ENCODE results near the gene MMAB.
A peak's percentile ranks its signal among the peaks of the same experiment; 100 is the strongest.

MMAB gene

GRCh38 chr12:109573029-109573913, at the start of gene MMAB, which contains the start of gene MVK:
Gene MMAB, minus strand, starts transcription at chr12:109573504. Its CDS starts 24 bp downstream, at chr12:109573480.
Gene MVK, plus strand, starts transcription at chr12:109573794. Its CDS starts 1,029 bp downstream, at chr12:109574823.
- FAIRE-seq: peak; percentile 52
- DNase-seq (ENCODE audit: low spot score): peak; percentile 95

DNA sequence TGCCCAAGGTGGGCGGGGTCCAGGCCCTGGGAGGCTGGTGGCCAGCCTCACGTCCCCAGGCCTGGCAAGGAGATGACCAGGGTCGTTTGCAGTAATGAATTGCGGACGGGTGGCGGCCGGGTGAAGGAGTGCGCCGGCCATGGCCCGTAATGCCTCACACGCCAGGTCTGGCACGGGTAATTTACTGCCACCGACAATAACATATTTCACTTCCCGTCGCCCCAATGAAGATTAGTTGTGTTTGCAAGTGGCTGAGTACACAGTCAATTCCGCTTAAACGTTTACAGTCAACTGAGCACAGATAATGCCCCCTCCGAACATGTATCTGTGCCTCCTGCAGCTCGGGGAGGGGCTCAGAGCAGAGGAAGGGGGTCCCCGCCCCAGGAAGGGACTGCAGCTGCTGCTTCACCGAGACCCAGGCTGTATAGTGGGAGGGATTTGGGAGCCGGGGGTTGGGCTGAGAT, 48.6 kb upstream of the MMAB start:
- DNase-seq (ENCODE audit: low spot score) (no peak), FAIRE-seq (no peak)

DNA sequence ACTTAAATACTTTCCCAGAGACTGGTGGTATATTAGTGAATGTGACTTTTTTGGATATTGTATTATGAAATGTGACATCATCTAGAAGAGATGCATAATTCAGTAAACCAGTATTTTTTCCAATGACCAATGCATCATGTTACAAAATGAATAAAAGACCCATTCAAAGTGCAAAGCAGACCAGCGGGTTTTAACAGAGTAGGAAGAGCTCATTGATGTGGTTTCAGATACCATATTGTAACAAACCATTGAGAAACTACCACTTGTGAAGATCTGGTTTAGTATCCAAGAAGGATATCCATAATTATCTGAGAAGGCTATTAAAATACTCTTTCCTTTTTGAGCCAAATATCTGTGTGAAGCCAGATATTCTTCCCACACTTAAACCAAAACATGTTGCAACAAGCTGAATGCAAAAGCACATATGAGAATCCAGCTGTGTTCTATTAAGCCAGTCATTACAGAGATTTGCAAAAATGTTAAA, 47.9 kb upstream of the MMAB start:
- no peak for FAIRE-seq
- no peak for DNase-seq (ENCODE audit: low spot score)

GRCh38 chr12:109619002-109619604, 45.8 kb upstream of the MMAB start:
- DNase-seq (ENCODE audit: low spot score) (no peak), FAIRE-seq (no peak)

DNA sequence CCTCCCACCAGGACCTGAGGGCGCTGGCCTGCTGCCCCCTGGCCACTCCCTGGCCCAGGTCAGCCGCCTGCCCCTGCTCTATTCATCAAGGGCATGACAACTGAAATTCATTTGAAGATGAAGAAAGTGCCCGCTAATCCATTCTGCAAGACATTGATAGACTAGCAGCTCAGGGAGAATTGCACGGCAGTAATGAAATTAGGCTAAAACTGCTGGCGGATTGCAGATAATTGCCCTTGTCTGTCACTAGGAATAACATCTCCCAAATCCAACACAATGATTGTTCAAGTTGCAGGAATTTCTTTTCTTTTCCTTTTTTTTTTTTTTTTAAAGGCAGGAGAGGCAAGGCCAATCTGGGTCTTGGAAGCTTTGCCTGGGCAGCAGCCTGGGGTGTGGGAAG, 44.8 kb upstream of the MMAB start:
- FAIRE-seq (no peak), DNase-seq (ENCODE audit: low spot score) (no peak)

DNA sequence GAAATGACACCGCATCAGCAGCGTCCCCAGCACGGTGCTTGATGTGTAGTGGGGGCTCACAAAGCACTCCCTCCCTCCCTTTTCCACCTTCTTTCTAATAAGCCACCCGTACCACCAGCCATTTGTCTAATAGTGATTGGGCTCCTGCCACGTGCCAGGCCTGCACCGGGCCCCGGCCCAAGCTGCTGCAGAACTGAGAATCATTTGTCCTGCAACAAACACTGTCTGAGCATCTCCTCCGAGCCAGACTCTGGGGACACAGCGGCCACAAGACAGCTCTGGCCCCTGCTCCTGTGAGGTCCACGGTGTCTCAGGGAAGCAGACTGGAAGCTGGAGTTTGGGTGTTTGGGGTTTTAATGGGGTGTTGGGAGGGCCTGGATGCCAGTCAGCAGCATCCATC, 44.2 kb upstream of the MMAB start:
- DNase-seq (ENCODE audit: low spot score) (no peak), FAIRE-seq (no peak)

DNA sequence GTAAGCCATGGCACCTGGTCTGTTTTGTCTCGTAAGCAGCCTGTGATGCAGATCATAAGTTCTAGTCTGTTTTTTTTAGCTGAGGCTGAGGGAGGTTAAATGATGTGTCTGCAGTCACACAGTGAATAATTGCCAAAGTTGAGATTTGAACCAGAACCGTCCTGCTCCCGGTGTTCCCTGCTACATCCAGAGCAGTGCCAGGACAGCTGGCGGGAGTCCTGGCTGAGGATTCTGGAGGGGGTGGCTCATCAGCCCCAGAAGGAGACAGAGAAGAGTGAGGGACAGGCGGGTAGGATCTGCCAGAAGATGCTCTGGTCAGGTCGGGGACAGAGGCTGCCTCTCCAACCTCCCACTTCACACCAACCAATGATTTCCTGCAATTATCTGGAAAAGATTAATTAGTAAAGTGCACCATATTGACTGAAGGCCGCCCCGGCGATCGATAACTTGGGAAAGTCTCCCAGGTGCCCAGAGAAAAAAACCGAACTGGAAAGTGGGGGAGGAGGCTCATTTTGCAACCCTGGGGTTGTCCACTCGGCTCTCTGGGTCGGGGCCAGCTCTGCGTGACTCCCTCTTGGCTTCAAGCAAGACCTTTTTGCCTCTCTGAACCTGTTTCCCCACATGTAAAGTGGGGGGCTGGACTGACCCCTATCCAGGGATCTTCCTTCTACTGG, 42.4 kb upstream of the MMAB start:
- FAIRE-seq (no peak), DNase-seq (ENCODE audit: low spot score) (no peak)

DNA sequence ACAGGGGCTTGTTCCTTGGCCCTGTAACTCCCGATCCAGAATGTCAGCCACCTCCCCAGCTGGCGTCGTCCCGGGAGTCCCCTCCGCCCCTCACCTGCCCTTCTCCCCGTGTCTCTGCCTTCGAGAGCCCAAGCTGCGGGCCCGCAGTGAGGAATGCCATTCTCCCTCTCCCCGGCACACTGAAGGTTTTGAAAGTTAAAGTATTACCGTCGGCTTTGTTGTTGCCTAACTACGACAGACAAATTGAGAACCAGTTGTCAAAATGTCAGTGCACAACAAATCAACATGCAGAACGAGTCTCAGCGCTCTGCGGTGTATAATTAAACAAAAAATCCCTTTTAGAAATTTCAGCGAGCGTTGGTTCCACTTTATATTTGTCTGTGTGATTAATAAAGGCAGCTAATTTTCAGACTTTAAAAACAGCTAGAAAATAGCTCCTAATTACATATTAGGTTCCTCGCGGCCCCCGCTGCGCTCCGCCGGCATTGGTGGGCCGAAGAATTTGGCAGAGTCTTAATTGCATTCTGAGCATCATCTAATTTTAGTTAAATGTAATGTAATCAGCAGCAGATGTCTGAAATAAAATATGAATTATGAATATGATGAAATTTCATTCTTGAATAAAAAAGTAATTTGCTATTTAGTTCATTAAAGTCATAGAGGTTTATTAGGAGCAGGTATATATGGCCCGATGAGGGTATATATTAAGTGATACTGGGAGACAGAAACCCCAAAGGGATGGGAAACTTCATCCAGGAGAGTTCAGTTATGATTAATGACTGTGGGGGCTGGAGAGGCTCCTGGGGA, 40.5 kb upstream of the MMAB start:
- FAIRE-seq: no peak

GRCh38 chr12:109612975-109613502, 39.7 kb upstream of the MMAB start:
- FAIRE-seq: no peak
- DNase-seq (ENCODE audit: low spot score): peak; percentile 25

More for the DNA sequence above, 40.5 kb upstream of the MMAB start:
- DNase-seq (ENCODE audit: low spot score): no peak

DNA sequence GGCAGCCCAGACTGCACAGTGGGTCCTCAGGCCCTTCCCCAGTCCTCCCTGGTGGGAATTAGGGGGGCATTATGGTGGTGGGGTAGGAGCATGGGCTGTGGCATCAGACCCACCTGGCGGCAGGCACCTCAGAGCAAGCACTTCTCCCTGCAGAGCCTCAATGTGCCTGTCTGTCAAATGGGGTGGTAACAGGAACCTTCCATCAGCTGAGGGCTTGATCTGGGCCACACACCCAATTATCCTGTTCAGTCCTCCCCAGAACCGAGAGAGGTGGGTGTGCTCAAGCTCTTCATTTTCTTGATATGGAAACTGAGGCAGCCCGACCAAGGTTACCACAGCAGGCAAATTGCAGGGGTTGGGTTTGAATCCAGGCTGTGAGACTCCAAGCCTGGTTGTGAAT, 38.7 kb upstream of the MMAB start:
- FAIRE-seq: no peak

DNA sequence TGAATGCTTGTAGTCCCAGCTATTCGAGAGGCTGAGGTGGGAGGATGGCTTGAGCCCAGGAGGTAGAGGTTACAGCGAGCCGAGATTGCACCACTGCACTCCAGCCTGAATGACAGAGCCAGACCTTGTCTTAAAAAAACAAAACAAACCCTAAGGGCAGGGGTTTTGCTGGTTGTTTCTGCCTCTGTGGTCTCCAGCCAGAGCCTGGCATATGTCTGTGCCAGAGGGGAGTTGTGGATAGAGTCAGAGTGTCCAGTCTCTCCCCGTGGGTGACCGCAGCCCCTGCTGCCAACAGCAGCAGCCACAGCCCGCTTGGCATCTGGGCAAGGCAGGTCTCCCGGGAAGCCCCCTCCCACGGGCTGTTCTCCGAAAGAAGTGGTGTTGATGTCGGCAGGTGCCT, 37.9 kb upstream of the MMAB start:
- FAIRE-seq (no peak), DNase-seq (ENCODE audit: low spot score) (no peak)

More for the DNA sequence above, 38.7 kb upstream of the MMAB start:
- DNase-seq (ENCODE audit: low spot score): no peak

DNA sequence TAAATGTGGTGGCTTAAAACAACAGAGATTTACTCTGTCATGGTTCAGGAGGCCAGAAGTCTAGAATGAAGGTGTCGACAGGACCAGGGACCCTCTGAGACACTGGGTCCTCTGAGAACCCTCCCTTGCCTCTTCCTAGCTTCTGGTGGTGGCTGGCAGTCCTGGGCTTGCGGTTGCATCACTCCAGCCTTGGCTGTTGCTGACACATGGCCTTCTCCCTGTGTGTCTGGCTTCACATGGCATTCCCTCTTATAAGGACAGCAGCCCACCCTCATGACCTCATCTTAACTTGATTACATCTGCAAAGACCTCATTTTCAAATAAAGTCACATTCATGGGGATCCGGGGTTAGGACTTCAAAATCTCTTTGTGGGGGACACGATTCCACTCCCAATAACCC, 37.2 kb upstream of the MMAB start:
- FAIRE-seq (no peak), DNase-seq (ENCODE audit: low spot score) (no peak)

DNA sequence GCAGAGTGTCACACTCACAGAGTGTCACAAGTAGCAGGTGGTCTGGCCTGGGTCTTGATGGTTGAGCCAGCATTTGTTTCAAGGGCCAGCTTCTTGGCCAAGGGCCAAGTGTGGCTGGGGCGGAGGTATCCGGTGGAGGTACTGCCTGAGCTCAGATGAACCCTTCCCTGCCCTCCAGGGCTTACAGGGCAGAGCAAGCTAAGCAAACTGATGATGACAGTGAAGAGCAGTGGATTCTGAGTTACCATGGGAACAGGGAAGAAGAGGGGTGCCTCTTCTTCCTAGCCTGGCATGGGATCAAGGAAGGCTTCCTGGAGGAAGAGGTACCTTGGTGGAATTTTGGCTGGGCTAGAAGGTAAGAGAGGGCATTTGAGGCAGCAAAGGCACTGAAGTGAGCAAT, 36.0 kb upstream of the MMAB start:
- no peak for FAIRE-seq
- no peak for DNase-seq (ENCODE audit: low spot score)

DNA sequence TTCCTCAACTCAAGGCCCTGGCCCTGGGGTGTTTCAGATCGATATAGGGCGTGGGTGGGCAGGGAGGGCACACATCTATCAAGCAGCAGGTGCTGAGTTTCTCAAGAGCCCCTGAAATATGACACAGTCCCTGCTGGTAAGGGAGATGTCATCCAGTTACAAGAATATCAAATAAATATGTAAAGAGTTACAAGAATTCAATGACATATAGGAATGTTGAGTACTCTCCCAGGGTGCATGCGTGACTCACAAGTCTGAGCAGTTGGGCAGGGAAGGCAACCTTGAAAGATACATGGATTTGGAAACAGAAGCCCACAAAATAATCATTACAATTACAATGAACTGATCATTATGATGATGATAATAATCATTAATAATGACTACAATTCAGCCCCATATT, 35.5 kb upstream of the MMAB start:
- DNase-seq (ENCODE audit: low spot score): no peak
- FAIRE-seq: no peak

DNA sequence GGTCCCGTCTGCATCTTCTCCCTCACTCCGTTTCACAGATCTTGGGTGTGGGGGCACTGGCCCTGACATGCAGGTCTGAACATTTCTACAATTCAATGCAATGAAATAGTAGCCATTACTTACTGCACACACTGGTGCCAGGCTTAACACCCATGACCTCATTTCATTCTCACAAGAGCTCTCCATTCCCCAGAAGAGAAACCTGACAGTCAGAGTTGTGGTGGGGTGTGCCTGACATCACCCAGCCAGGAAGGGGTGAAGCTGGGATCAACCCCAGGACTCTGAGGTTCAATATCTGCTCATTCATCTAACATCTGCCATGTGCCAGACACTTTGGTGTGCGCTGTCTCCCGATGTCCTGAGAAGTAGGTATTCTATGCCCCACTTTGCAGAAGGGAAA, 35.0 kb upstream of the MMAB start:
- FAIRE-seq (no peak), DNase-seq (ENCODE audit: low spot score) (no peak)

DNA sequence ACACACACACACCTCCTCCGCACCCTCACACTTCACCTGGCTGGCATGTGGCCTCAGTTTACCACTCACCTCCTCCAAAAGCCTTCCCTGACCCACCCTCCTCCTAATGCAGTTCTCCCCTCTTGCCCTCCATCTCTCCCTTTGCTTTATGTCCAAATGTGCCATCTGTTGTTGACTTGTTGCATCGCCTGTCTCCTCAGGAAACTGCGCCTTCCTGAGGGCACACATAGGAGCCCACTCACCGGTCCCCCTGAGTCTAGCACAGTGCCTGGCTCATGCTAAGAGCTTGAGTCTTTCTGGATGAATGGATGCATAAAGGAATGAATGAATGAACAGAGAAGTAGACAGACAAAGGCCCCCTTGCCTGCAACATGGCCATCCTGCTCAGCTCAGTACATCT, 34.3 kb upstream of the MMAB start:
- FAIRE-seq: no peak

DNA sequence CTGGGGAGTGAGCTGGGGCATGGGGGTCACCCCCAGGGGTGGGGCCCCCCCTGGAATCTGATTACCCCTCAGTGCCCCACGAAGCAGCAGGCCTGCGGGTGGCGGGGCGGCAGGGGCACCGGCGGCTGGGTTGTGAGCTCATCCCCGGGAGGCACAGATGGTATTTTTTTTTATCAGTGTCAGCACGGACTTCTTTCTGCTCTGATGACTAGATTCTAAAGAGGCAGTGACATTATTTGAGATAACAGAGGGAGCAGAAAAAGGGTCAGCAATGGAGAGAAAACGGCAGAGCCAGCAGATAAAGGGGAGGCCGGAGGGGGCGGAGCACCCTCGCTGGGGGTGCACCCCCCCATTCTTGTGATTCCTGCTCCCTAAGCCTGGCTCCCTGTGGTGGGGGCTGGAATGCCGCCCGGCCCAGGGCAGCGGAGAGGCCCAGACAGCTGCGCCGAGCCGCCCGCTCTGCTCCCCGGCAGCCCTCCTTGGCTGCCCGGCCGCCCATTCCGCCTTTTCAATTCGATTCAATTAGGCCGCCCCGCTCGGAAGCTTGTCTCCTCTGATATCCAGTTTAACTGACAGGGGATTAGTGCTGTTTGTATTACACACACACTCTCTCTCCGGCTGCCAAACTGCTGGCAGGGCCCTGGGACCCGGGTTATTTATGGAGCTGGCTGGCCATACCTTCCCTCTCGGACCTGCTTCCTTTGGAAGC, 33.2 kb upstream of the MMAB start:
- FAIRE-seq: no peak
- DNase-seq (ENCODE audit: low spot score): no peak

More for the DNA sequence above, 34.3 kb upstream of the MMAB start:
- no peak for DNase-seq (ENCODE audit: low spot score)

- DNase-seq (ENCODE audit: low spot score) (no peak), FAIRE-seq (no peak)
Observed at GRCh38 chr12:109605599-109606228, 32.4 kb upstream of the MMAB start.

DNA sequence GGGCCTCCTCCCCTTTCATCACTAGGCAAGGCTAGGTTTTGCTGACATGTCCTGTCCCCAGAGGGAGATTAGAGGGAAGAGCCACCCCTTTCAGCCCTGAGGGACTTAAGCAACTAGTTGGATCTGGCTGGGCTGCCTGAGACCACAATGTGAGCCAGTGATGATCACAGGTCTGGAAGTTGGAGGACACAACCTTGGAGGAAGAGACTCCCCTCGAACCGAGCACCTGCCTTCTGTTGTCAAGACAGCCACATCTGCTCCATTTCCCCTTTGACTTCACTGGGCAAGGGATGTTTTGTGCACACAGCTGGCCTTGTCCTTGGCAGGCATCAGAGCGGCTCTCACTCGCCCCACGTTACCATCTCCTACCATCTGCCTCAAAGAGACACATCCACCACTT, 31.7 kb upstream of the MMAB start:
- FAIRE-seq: no peak
- DNase-seq (ENCODE audit: low spot score): no peak

DNA sequence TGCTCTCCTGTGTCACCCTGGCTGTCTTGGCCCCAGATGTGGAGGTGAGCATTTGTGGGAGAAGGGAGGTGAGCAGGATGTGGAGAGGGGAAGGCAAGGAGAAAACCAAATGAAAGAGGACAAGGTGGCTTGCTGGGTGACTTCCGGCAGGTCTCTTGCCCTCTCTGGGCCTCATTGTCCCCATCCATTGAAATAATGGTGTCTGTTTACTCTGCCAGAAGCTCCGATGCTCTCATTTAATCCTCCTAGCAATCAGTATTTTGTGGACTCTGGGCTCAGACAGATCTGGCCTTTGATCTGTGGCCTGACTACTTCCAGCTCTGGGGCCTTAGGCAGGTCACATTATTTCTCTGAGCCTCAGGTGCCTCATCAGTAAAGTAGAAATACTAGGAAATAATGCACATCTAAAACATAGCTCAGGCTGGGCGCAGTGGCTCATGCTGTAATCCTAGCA, 30.9 kb upstream of the MMAB start:
- no peak for FAIRE-seq

More for the DNA sequence above, 30.9 kb upstream of the MMAB start:
- DNase-seq (ENCODE audit: low spot score): no peak
